ENCODE results near the gene GDPD4. TPM values are rescaled to one million over a fixed set of nuclear protein-coding genes. Genes with fewer than 3 reads are reported as not detected.

GDPD4 gene
- total RNA-seq, 1 donor: 0.43 TPM

GRCh38 chr11:77208535-77208934, 93.0 kb downstream of the GDPD4 start:
- H3K4me3 ChIP-seq (ENCODE audit: low read depth, low read length): no peak overlapping the region
- no peak for DNase-seq (ENCODE audit: low read depth)
- TF ChIP-seq, protein P1, sequence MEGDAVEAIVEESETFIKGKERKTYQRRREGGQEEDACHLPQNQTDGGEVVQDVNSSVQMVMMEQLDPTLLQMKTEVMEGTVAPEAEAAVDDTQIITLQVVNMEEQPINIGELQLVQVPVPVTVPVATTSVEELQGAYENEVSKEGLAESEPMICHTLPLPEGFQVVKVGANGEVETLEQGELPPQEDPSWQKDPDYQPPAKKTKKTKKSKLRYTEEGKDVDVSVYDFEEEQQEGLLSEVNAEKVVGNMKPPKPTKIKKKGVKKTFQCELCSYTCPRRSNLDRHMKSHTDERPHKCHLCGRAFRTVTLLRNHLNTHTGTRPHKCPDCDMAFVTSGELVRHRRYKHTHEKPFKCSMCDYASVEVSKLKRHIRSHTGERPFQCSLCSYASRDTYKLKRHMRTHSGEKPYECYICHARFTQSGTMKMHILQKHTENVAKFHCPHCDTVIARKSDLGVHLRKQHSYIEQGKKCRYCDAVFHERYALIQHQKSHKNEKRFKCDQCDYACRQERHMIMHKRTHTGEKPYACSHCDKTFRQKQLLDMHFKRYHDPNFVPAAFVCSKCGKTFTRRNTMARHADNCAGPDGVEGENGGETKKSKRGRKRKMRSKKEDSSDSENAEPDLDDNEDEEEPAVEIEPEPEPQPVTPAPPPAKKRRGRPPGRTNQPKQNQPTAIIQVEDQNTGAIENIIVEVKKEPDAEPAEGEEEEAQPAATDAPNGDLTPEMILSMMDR (IDR thresholded peaks at IDR 0.05; ENCODE audit: insufficient read depth, low read depth, low read length): no peak

- DNase-seq (ENCODE audit: low read depth): no peak
Measured at GRCh38 chr11:77207618-77208313, 93.7 kb downstream of the GDPD4 start.

GRCh38 chr11:77207019-77207485, 94.4 kb downstream of the GDPD4 start:
- H3K4me3 ChIP-seq (ENCODE audit: low read depth, low read length): no peak overlapping the region
- TF ChIP-seq, protein P1 (IDR thresholded peaks at IDR 0.05; ENCODE audit: insufficient read depth, low read depth, low read length): no peak
- no peak for DNase-seq (ENCODE audit: low read depth)

More at GRCh38 chr11:77207618-77208313, 93.7 kb downstream of the GDPD4 start:
- no peak overlapping the region for H3K4me3 ChIP-seq (ENCODE audit: low read depth, low read length)
- TF ChIP-seq, protein P1 (IDR thresholded peaks at IDR 0.05; ENCODE audit: insufficient read depth, low read depth, low read length): no peak

DNA sequence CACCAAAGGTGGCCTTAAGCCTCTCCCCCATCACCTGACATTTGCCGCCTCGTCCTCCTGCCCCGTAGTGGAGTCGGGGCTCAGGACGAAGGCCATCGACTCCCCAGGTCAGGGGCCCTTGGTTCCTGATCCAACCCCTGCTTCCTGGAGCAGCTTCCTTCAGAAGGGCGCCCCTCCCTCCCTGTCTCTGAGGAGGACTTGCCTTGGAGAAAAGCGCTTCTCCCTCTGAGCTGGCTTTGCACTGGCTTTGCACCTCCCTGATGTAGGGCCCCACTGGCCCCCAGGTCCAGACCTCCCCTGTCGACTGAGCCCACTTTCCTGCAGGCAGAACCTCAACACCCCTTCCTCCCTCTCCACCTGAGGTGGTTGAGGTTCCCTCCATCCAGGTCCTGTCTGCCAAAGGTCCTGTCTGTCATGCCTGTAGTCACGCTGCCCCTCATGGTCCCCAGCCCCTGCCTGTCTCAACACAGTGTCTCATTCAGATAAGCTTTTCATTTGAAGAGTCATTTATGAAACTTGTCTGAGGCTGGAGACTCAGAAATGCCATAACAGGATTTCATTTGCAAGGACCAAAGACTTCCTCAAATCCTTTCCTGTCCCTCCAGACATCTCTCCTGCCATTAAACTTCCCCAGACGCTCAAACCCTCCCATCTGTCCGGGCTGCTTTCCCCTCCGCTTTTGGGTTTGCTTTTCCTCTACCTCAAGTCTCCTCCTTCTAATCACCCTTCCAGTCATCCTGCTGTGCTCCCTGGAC, 95.0 kb downstream of the GDPD4 start:
- no peak overlapping the region for H3K4me3 ChIP-seq (ENCODE audit: low read depth, low read length)
- no peak for DNase-seq (ENCODE audit: low read depth)
- TF ChIP-seq, protein P1 (IDR thresholded peaks at IDR 0.05; ENCODE audit: insufficient read depth, low read depth, low read length): no peak

GRCh38 chr11:77205467-77206263, 95.8 kb downstream of the GDPD4 start:
- TF ChIP-seq, protein P1 (IDR thresholded peaks at IDR 0.05; ENCODE audit: insufficient read depth, low read depth, low read length): no peak
- no peak for DNase-seq (ENCODE audit: low read depth)
- H3K4me3 ChIP-seq (ENCODE audit: low read depth, low read length): no peak overlapping the region

DNA sequence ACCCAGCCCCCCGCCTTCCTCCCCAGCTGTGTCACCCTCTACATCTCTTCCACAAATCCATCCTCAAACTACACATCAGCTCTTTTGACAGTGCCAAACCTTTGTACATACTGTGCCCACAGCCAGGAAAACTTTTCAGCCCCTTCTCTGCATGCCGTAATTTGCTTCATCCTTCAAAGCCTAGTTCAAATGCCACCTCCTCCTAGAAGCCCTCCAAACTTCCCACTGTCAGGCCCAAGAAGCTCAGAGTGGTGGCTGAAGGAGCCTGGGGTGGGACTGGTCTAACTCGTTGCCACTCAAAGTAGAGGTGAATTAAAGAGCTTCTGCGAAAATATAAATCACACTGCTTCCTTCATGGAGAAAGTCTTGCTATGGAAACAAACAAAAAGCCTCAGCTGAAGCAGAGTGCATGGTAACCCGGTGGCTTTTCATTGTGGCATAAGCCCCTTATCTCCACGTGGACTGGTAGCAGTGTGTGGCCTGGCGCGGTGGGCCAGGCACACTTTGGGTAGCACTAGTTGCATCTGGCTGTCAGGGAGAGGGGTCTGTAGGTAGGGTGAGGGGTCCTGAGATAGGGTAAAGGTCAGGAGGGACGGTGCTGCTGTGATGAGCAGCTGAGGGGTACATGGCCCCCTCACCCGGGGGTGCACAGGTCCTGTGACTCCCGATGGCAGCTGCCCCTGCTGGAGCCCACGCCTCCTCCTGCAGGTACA, 96.6 kb downstream of the GDPD4 start:
- H3K4me3 ChIP-seq (ENCODE audit: low read depth, low read length): no peak overlapping the region
- TF ChIP-seq, protein P1 (IDR thresholded peaks at IDR 0.05; ENCODE audit: insufficient read depth, low read depth, low read length): no peak
- no peak for DNase-seq (ENCODE audit: low read depth)

Data from fibroblast of villous mesenchyme (primary cell).